C4-2B (cell line): ENCODE measurements around the gene ATP5F1E.
"Not testable (repeated sequence)": the region's sequence is repeated elsewhere in the genome, so short reads cannot be mapped to it uniquely, and the experiment has no call there.

Experiments
- ZFX ChIP-seq: fragments of 450-650 bp; IDR thresholded peaks from 2 replicates; pipeline ENCODE4 v1.6.1; 2017
- TF ChIP-seq, protein P1 (sequence below): fragments of 450-650 bp; conservative IDR thresholded peaks from 2 replicates; pipeline ENCODE4 v1.5.1; 2017; ENCODE audit warnings: mild to moderate bottlenecking

DNA sequence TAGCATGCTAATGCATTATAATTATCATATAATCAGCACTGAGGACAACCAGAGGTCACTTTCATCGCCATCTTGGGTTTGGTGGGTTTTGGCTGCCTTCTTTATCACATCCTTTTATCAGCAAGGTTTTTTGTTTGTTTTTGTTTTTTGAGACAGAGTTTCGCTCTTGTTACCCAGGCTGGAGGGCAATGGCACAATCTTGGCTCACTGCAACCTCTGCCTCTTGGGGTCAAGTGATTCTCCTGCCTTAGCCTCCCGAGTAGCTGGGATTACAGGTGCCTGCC is 20.3 kb downstream of the ATP5F1E start:
- not testable (repeated sequence) for TF ChIP-seq ZFX
- TF ChIP-seq, protein P1, sequence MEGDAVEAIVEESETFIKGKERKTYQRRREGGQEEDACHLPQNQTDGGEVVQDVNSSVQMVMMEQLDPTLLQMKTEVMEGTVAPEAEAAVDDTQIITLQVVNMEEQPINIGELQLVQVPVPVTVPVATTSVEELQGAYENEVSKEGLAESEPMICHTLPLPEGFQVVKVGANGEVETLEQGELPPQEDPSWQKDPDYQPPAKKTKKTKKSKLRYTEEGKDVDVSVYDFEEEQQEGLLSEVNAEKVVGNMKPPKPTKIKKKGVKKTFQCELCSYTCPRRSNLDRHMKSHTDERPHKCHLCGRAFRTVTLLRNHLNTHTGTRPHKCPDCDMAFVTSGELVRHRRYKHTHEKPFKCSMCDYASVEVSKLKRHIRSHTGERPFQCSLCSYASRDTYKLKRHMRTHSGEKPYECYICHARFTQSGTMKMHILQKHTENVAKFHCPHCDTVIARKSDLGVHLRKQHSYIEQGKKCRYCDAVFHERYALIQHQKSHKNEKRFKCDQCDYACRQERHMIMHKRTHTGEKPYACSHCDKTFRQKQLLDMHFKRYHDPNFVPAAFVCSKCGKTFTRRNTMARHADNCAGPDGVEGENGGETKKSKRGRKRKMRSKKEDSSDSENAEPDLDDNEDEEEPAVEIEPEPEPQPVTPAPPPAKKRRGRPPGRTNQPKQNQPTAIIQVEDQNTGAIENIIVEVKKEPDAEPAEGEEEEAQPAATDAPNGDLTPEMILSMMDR: not testable (repeated sequence)
